ENCODE data around the gene OAS2.

Gene OAS2

DNA sequence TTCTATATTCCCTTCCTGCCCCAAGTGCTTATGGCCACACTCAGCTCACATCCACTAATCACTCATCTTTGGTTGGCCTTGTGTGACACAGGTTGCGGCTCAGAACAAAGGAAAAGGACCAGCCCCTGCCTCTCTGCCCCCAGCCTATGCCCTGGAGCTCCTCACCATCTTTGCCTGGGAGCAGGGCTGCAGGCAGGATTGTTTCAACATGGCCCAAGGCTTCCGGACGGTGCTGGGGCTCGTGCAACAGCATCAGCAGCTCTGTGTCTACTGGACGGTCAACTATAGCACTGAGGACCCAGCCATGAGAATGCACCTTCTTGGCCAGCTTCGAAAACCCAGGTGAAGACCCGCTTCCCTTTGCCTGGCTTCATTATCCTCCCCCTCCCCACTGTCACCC lies 15.8 kb upstream of the OAS2 start:
- no peak for ATAC-seq (replicated peaks; ENCODE audit: extremely low read depth, poor library complexity, severe bottlenecking)
- Mint-ChIP-seq H3K27me3 (no peaks in the 10 kb centered on the region), H3K4me1 (peaks cover 17% of the 10 kb centered on the region), H3K4me3 (no peak overlapping the region), H3K9me3 (no peaks in the 10 kb centered on the region), H3K36me3 (ENCODE audit: insufficient read depth) (peaks cover 25% of the 10 kb centered on the region), H3K27ac (ENCODE audit: low read depth) (no peak overlapping the region)
- DNase-seq (ENCODE audit: low spot score in 2 of 2): no peak

DNA sequence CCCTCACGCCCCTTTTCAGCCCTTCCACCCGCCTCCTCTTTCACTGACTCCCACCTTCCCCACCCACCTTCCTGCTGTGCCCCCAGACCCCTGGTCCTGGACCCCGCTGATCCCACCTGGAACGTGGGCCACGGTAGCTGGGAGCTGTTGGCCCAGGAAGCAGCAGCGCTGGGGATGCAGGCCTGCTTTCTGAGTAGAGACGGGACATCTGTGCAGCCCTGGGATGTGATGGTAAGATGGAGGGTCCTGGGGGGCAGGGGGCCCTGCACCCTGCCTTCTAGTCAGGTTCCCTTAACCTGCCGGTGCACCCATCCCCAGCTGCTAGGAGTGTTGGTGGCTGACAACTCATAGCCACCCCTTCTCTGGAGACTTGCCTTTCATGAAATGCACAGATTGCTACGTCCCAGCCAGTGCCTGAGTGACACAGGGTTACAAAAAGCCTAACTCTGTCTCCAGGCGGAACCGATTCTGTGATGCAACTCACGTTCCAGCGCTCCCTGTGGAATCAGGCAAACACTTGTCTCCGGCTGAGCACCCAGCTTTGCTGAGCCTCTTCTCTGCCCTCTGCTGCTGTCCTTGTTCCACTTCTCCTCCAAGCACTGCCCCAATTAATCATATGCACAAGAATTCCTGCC lies 15.0 kb upstream of the OAS2 start:
- H3K4me1 Mint-ChIP-seq: peaks cover 17% of the 10 kb centered on the region
- DNase-seq (ENCODE audit: low spot score in 2 of 2) (no peak), ATAC-seq (replicated peaks; ENCODE audit: extremely low read depth, poor library complexity, severe bottlenecking) (no peak)
- no peaks in the 10 kb centered on the region for H3K9me3 Mint-ChIP-seq
- H3K27ac Mint-ChIP-seq (ENCODE audit: low read depth): no peak overlapping the region
- H3K36me3 Mint-ChIP-seq (ENCODE audit: insufficient read depth): peaks cover 23% of the 10 kb centered on the region
- H3K27me3 Mint-ChIP-seq: no peaks in the 10 kb centered on the region
- H3K4me3 Mint-ChIP-seq: no peak overlapping the region

DNA sequence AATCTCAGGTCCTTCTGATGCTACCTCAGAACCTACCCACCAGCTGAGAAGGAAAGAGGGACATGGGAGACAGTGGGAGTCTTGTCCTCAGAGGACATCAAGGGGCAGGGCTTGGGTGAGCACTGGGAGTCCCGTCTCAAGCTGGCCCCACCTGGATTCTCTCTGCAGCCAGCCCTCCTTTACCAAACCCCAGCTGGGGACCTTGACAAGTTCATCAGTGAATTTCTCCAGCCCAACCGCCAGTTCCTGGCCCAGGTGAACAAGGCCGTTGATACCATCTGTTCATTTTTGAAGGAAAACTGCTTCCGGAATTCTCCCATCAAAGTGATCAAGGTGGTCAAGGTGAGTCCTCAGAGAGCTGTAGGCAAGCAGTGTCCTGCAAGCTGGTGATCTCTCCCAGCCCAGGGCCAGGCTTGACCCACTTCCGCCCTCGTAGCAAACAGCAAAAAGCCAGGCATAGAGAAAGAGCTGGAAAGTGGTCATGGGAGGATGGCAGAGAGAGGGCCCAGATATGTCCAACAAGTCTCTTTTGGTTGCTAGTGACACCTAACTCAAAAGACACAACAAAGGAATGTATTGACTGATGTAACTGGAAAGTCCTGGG lies 14.2 kb upstream of the OAS2 start:
- H3K4me3 Mint-ChIP-seq: no peak overlapping the region
- no peaks in the 10 kb centered on the region for H3K27me3 Mint-ChIP-seq
- H3K9me3 Mint-ChIP-seq: no peaks in the 10 kb centered on the region
- peaks cover 17% of the 10 kb centered on the region for H3K4me1 Mint-ChIP-seq
- ATAC-seq (replicated peaks; ENCODE audit: extremely low read depth, poor library complexity, severe bottlenecking) (no peak), DNase-seq (ENCODE audit: low spot score in 2 of 2) (no peak)
- peaks cover 23% of the 10 kb centered on the region for H3K36me3 Mint-ChIP-seq (ENCODE audit: insufficient read depth)
- no peak overlapping the region for H3K27ac Mint-ChIP-seq (ENCODE audit: low read depth)

DNA sequence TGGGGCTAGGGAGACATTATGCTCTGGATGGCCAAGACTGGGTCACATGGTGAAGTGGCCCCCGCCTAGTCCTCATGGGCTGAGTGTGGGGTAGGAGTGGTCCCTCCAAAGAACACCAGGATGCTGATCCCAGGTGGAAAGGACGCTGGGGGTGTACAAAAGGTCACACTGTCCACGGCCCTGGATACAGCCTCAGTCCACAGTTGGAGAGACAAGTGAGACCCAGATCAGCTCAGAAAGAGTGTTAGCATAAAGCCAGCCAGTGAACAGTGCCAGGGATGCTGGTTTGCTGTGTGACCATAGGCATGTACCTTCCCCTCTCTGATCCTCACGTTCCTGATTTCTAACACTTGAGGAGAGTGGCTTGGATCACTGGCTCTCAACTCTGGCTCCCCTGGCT lies 13.4 kb upstream of the OAS2 start:
- H3K9me3 Mint-ChIP-seq: no peaks in the 10 kb centered on the region
- ATAC-seq (replicated peaks; ENCODE audit: extremely low read depth, poor library complexity, severe bottlenecking) (no peak), DNase-seq (ENCODE audit: low spot score in 2 of 2) (no peak)
- H3K4me3 Mint-ChIP-seq: no peak overlapping the region
- H3K4me1 Mint-ChIP-seq: peaks cover 9% of the 10 kb centered on the region
- H3K27ac Mint-ChIP-seq (ENCODE audit: low read depth): no peak overlapping the region
- peaks cover 25% of the 10 kb centered on the region for H3K36me3 Mint-ChIP-seq (ENCODE audit: insufficient read depth)
- H3K27me3 Mint-ChIP-seq: no peaks in the 10 kb centered on the region

DNA sequence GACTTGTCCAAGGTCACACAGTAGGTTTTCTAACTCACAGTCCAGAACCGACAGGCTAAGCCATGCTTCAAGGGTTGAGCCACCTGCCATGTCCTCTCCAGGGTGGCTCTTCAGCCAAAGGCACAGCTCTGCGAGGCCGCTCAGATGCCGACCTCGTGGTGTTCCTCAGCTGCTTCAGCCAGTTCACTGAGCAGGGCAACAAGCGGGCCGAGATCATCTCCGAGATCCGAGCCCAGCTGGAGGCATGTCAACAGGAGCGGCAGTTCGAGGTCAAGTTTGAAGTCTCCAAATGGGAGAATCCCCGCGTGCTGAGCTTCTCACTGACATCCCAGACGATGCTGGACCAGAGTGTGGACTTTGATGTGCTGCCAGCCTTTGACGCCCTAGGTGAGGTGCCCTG lies 12.7 kb upstream of the OAS2 start:
- peaks cover 7% of the 10 kb centered on the region for H3K4me1 Mint-ChIP-seq

DNA sequence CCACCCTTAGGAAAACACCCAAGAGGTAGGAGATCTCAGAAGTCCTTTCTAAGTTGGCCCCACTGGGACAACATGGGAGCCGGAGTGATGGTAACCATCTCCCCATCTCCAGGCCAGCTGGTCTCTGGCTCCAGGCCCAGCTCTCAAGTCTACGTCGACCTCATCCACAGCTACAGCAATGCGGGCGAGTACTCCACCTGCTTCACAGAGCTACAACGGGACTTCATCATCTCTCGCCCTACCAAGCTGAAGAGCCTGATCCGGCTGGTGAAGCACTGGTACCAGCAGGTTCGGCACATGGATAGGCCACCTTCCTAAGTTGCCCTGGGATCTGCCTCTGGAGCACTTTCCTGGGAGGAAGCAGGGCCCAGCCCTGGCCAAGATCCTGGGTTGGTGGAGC lies 11.0 kb upstream of the OAS2 start:
- no peak for ATAC-seq (replicated peaks; ENCODE audit: extremely low read depth, poor library complexity, severe bottlenecking)
- no peaks in the 10 kb centered on the region for H3K4me1 Mint-ChIP-seq
- peaks cover 28% of the 10 kb centered on the region for H3K36me3 Mint-ChIP-seq (ENCODE audit: insufficient read depth)

More for the DNA sequence above, 12.7 kb upstream of the OAS2 start:
- DNase-seq (ENCODE audit: low spot score in 2 of 2) (no peak), ATAC-seq (replicated peaks; ENCODE audit: extremely low read depth, poor library complexity, severe bottlenecking) (no peak)
- Mint-ChIP-seq H3K4me3 (no peak overlapping the region), H3K27ac (ENCODE audit: low read depth) (no peak overlapping the region), H3K36me3 (ENCODE audit: insufficient read depth) (peaks cover 29% of the 10 kb centered on the region), H3K27me3 (no peaks in the 10 kb centered on the region), H3K9me3 (no peaks in the 10 kb centered on the region)

DNA sequence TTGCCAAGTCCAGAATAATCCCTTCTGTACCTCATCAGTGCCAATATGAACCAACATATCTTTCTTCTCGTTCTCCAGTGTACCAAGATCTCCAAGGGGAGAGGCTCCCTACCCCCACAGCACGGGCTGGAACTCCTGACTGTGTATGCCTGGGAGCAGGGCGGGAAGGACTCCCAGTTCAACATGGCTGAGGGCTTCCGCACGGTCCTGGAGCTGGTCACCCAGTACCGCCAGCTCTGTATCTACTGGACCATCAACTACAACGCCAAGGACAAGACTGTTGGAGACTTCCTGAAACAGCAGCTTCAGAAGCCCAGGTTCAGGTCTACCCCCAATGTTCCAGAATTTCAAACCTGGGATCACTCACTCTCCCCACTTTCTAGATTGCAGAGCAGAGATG lies 10.5 kb upstream of the OAS2 start:
- ATAC-seq (replicated peaks; ENCODE audit: extremely low read depth, poor library complexity, severe bottlenecking) (no peak), DNase-seq (ENCODE audit: low spot score in 2 of 2) (no peak)
- no peaks in the 10 kb centered on the region for H3K27me3 Mint-ChIP-seq
- H3K9me3 Mint-ChIP-seq: no peaks in the 10 kb centered on the region
- peaks cover 27% of the 10 kb centered on the region for H3K36me3 Mint-ChIP-seq (ENCODE audit: insufficient read depth)
- H3K4me1 Mint-ChIP-seq: no peaks in the 10 kb centered on the region
- no peak overlapping the region for H3K27ac Mint-ChIP-seq (ENCODE audit: low read depth)
- no peak overlapping the region for H3K4me3 Mint-ChIP-seq

More for the DNA sequence above, 11.0 kb upstream of the OAS2 start:
- Mint-ChIP-seq H3K27ac (ENCODE audit: low read depth) (no peak overlapping the region), H3K4me3 (no peak overlapping the region), H3K9me3 (no peaks in the 10 kb centered on the region), H3K27me3 (no peaks in the 10 kb centered on the region)
- DNase-seq (ENCODE audit: low spot score in 2 of 2): no peak

DNA sequence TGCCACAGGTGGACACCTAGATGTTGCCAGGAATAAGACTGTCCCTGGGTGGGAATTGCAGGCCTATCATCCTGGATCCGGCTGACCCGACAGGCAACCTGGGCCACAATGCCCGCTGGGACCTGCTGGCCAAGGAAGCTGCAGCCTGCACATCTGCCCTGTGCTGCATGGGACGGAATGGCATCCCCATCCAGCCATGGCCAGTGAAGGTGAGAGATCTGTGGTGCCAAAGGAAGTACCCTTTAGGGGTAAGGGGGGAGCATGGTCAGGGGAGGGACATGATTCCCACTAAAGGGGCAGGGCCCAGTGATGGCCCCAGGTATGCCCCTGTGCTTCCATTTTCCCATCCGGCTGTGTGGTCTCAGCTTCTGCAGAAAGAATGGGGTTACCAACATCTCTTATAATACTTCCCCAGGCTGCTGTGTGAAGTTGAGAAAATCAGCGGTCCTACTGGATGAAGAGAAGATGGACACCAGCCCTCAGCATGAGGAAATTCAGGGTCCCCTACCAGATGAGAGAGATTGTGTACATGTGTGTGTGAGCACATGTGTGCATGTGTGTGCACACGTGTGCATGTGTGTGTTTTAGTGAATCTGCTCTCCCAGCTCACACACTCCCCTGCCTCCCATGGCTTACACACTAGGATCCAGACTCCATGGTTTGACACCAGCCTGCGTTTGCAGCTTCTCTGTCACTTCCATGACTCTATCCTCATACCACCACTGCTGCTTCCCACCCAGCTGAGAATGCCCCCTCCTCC lies 8.6 kb upstream of the OAS2 start:
- Mint-ChIP-seq H3K4me1 (no peaks in the 10 kb centered on the region), H3K27me3 (no peaks in the 10 kb centered on the region), H3K4me3 (no peak overlapping the region), H3K27ac (ENCODE audit: low read depth) (no peak overlapping the region), H3K9me3 (no peaks in the 10 kb centered on the region), H3K36me3 (ENCODE audit: insufficient read depth) (peaks cover 19% of the 10 kb centered on the region)
- ATAC-seq (replicated peaks; ENCODE audit: extremely low read depth, poor library complexity, severe bottlenecking) (no peak), DNase-seq (ENCODE audit: low spot score in 2 of 2) (no peak)

DNA sequence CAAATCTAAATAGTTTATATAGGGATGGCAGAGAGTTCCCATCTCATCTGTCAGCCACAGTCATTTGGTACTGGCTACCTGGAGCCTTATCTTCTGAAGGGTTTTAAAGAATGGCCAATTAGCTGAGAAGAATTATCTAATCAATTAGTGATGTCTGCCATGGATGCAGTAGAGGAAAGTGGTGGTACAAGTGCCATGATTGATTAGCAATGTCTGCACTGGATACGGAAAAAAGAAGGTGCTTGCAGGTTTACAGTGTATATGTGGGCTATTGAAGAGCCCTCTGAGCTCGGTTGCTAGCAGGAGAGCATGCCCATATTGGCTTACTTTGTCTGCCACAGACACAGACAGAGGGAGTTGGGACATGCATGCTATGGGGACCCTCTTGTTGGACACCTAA lies 7.9 kb upstream of the OAS2 start:
- no peak overlapping the region for H3K27ac Mint-ChIP-seq (ENCODE audit: low read depth)
- no peaks in the 10 kb centered on the region for H3K9me3 Mint-ChIP-seq
- ATAC-seq (replicated peaks; ENCODE audit: extremely low read depth, poor library complexity, severe bottlenecking): no peak
- H3K4me3 Mint-ChIP-seq: no peak overlapping the region
- peaks cover 19% of the 10 kb centered on the region for H3K36me3 Mint-ChIP-seq (ENCODE audit: insufficient read depth)
- no peaks in the 10 kb centered on the region for H3K4me1 Mint-ChIP-seq
- no peak for DNase-seq (ENCODE audit: low spot score in 2 of 2)
- H3K27me3 Mint-ChIP-seq: no peaks in the 10 kb centered on the region

DNA sequence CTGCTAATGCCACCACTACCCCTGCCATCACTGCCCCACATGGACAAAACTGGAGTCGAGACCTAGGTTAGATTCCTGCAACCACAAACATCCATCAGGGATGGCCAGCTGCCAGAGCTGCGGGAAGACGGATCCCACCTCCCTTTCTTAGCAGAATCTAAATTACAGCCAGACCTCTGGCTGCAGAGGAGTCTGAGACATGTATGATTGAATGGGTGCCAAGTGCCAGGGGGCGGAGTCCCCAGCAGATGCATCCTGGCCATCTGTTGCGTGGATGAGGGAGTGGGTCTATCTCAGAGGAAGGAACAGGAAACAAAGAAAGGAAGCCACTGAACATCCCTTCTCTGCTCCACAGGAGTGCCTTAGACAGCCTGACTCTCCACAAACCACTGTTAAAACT lies 7.1 kb upstream of the OAS2 start:
- ATAC-seq (replicated peaks; ENCODE audit: extremely low read depth, poor library complexity, severe bottlenecking) (no peak), DNase-seq (ENCODE audit: low spot score in 2 of 2) (no peak)
- H3K27ac Mint-ChIP-seq (ENCODE audit: low read depth): no peak overlapping the region

DNA sequence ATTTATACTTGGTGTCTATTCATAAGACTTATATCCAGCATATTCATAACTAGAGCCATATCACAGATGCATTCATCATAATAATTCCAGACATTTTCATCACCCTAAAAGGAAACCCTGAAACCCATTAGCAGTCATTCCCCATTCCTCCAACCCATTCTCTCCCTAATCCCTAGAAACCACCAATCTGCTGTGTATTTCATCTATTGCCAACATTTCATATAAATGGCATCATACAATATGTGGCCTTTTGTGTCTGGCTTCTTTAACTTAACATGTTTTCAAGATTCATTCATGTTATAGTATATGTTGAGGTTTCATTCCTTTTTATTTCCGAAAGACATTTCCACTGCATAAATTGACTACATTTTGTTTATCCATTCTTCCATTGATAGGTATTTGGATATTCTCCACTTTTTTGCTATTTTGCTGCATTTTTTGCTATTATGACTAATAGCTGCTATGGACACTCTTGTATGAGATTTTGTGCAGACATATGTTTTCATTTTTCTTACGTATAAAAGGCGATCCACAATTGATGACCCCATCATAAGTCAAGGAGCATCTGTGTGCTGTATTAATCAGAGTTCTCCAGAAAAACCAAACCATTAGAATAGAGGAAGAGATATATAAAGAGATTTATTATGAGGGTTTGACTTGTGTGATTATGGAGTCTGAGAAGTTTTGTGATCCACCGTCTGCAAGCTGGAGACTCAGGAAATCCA lies 5.1 kb upstream of the OAS2 start:
- ATAC-seq (replicated peaks; ENCODE audit: extremely low read depth, poor library complexity, severe bottlenecking) (no peak), DNase-seq (ENCODE audit: low spot score in 2 of 2) (no peak)
- Mint-ChIP-seq H3K36me3 (ENCODE audit: insufficient read depth) (peaks cover 10% of the 10 kb centered on the region), H3K4me1 (peaks cover 6% of the 10 kb centered on the region), H3K27me3 (no peaks in the 10 kb centered on the region), H3K27ac (ENCODE audit: low read depth) (no peak overlapping the region), H3K9me3 (no peaks in the 10 kb centered on the region), H3K4me3 (no peak overlapping the region)

More for the DNA sequence above, 7.1 kb upstream of the OAS2 start:
- no peaks in the 10 kb centered on the region for H3K27me3 Mint-ChIP-seq
- H3K36me3 Mint-ChIP-seq (ENCODE audit: insufficient read depth): peaks cover 16% of the 10 kb centered on the region
- H3K9me3 Mint-ChIP-seq: no peaks in the 10 kb centered on the region
- no peak overlapping the region for H3K4me3 Mint-ChIP-seq
- H3K4me1 Mint-ChIP-seq: no peaks in the 10 kb centered on the region

DNA sequence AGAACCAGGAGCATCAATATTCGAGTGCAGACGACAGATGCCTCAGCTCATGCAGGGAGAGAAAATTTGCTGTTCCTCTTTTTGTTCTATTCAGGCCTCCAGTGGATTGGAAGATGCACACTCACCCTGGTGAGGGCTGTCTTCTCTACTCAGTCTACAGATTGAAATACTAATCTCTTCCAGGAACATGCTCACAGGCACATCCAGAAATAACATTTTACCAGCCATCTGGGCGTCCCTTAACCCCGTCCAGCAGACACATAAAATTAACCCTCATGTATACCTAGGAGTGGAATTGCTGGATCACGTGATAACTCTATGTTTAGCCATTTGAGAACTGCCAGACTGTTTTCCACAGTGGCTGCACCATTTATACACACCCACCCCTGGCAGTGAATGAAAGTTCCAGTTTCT lies 4.5 kb upstream of the OAS2 start:
- no peak overlapping the region for H3K4me3 Mint-ChIP-seq
- peaks cover 12% of the 10 kb centered on the region for H3K4me1 Mint-ChIP-seq
- ATAC-seq (replicated peaks; ENCODE audit: extremely low read depth, poor library complexity, severe bottlenecking) (no peak), DNase-seq (ENCODE audit: low spot score in 2 of 2) (no peak)
- H3K27me3 Mint-ChIP-seq: no peaks in the 10 kb centered on the region
- no peaks in the 10 kb centered on the region for H3K9me3 Mint-ChIP-seq
- H3K27ac Mint-ChIP-seq (ENCODE audit: low read depth): no peak overlapping the region
- H3K36me3 Mint-ChIP-seq (ENCODE audit: insufficient read depth): peaks cover 16% of the 10 kb centered on the region
